HG03442 (cell line): ENCODE results near the gene RYR2.

Experiments
- ATAC-seq: cut with Tn5 transposase; IDR thresholded peaks from one replicate; pipeline ENCODE4 v1.9.1; 2021; ENCODE audit warnings: mild to moderate bottlenecking, moderate library complexity; ENCODE audit not compliant: unreplicated experiment

RYR2 gene

GRCh38 chr1:237041795-237042525 is at the start of gene RYR2:
TSS of gene RYR2 (plus strand) at chr1:237042184. CDS start at chr1:237042522, 338 bp downstream.
- ATAC-seq: no peak

- no peak for ATAC-seq
These were observed 49.5 kb upstream of the RYR2 start for GRCh38 chr1:236992449-236992848.

- ATAC-seq: no peak
These were observed 47.5 kb upstream of the RYR2 start for GRCh38 chr1:236994450-236994849.

- no peak for ATAC-seq
These were observed 44.6 kb upstream of the RYR2 start for GRCh38 chr1:236997361-236997760.

- no peak for ATAC-seq
These were observed 44.1 kb upstream of the RYR2 start for GRCh38 chr1:236997882-236998281.

GRCh38 chr1:236998546-236998945 is 43.4 kb upstream of the RYR2 start:
- ATAC-seq: no peak

- no peak for ATAC-seq
These were observed 41.8 kb upstream of the RYR2 start for GRCh38 chr1:237000191-237000590.

- ATAC-seq: no peak
These were observed 38.5 kb upstream of the RYR2 start for GRCh38 chr1:237003516-237003915.

GRCh38 chr1:237004116-237004515 is 37.9 kb upstream of the RYR2 start, which contains the start of gene MT1HL1:
TSS of gene MT1HL1 (minus strand) at chr1:237004441. CDS start at chr1:237004372, 69 bp downstream.
- no peak for ATAC-seq

GRCh38 chr1:237005674-237006073 is 36.3 kb upstream of the RYR2 start:
- ATAC-seq: no peak

- no peak for ATAC-seq
These were observed 34.7 kb upstream of the RYR2 start for GRCh38 chr1:237007147-237007881.

- no peak for ATAC-seq
These were observed 32.4 kb upstream of the RYR2 start for GRCh38 chr1:237009611-237010010.

- ATAC-seq: no peak
These were observed 30.6 kb upstream of the RYR2 start for GRCh38 chr1:237011432-237011831.

GRCh38 chr1:237012361-237012760 is 29.6 kb upstream of the RYR2 start:
- no peak for ATAC-seq

GRCh38 chr1:237012788-237013383 is 29.1 kb upstream of the RYR2 start:
- no peak for ATAC-seq

- ATAC-seq: no peak
These were observed 28.4 kb upstream of the RYR2 start for GRCh38 chr1:237013608-237014007.

GRCh38 chr1:237016626-237017025 is 25.4 kb upstream of the RYR2 start:
- no peak for ATAC-seq

- no peak for ATAC-seq
These were observed 23.1 kb upstream of the RYR2 start for GRCh38 chr1:237018896-237019295.

- ATAC-seq: no peak
These were observed 16.5 kb upstream of the RYR2 start for GRCh38 chr1:237025358-237026074.

GRCh38 chr1:237029240-237029639 is 12.7 kb upstream of the RYR2 start:
- no peak for ATAC-seq

- no peak for ATAC-seq
These were observed 12.0 kb upstream of the RYR2 start for GRCh38 chr1:237029850-237030535.
